Measurements from ENCODE around the gene PLEKHA7. TPM values are rescaled to one million over a fixed set of nuclear protein-coding genes. Genes with fewer than 3 reads are reported as not detected.
"Not testable (repeated sequence)": the region's sequence is repeated elsewhere in the genome, so short reads cannot be mapped to it uniquely, and the experiment has no call there.

Gene PLEKHA7
- polyA plus RNA-seq, 1 donor: 59.0 TPM

DNA sequence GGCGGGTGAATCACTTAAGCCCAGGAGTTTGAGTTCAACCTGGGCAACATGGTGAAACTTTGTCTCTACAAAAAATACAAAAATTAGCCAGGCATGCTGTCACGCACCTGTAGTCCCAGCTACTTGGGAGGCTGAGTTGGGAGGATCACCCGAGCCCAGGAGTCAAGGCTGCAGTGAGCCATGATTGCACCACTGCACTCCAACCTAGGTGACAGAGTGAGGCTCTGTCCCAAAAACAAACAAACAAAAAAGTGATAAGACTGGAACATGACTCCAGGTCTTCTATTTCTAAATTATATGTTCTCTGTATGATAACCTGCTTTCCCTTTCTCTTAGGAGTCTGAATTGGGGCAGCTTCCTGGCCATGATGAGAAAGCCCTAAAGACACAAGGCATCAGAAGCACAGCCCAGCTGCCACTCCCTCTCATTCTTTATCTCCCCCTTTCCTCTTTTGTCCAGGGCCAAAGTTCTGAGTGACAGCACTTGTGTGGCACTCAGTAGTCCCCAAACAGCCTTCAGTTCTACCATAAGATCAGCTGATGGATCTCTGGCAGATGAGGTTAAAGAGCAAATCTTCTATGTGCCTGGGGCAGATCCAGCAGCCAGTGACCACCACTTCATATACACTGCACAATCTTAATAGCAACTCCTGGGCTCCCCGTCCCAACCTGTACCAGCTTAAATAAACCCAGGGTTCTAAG lies 139.8 kb downstream of the PLEKHA7 start:
- Histone ChIP-seq H3K4me1 (ENCODE audit: control insufficient read depth, insufficient read depth, low read length) (peaks cover 3% of the 10 kb centered on the region), H3K4me3 (ENCODE audit: low read length) (no peak overlapping the region), H3K27me3 (ENCODE audit: control insufficient read depth, insufficient read depth, low read length) (no peaks in the 10 kb centered on the region), H3K36me3 (ENCODE audit: control insufficient read depth, insufficient read depth, low read length) (peaks cover 3% of the 10 kb centered on the region), H3K27ac (ENCODE audit: low read length) (no peak overlapping the region), H3K9me3 (ENCODE audit: control insufficient read depth, low read depth, low read length) (no peaks in the 10 kb centered on the region)
- WGBS (ENCODE audit: insufficient coverage, low lambda C conversion rate): no CpG with 5 or more reads among the region's 4 CpGs
- DNase-seq: no peak

DNA sequence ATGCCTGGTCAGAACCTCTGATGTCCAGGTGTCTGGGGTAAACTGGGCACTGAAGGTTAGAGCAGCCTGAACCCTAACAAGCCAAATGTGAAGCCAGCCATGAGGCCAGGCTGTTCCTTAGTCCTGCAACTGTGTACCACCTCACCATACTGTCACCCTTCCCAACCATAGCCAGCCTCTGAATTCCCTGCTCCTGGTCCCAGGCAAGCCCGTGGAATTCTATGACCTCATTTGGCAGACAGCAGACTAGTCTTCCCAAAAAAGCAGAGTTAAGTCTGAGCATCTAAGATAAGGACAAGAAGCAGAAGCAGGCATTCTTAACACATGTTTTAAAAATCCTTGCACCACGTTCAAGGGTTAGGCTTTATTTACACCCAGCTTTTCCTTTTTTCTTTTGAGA lies 140.9 kb downstream of the PLEKHA7 start:
- no CpG with 5 or more reads among the region's 2 CpGs for WGBS (ENCODE audit: insufficient coverage, low lambda C conversion rate)
- no peak for DNase-seq
- Histone ChIP-seq H3K9me3 (ENCODE audit: control insufficient read depth, low read depth, low read length) (no peaks in the 10 kb centered on the region), H3K4me3 (ENCODE audit: low read length) (no peak overlapping the region), H3K4me1 (ENCODE audit: control insufficient read depth, insufficient read depth, low read length) (peaks cover 3% of the 10 kb centered on the region), H3K27me3 (ENCODE audit: control insufficient read depth, insufficient read depth, low read length) (no peaks in the 10 kb centered on the region), H3K36me3 (ENCODE audit: control insufficient read depth, insufficient read depth, low read length) (peaks cover 14% of the 10 kb centered on the region), H3K27ac (ENCODE audit: low read length) (no peak overlapping the region)

DNA sequence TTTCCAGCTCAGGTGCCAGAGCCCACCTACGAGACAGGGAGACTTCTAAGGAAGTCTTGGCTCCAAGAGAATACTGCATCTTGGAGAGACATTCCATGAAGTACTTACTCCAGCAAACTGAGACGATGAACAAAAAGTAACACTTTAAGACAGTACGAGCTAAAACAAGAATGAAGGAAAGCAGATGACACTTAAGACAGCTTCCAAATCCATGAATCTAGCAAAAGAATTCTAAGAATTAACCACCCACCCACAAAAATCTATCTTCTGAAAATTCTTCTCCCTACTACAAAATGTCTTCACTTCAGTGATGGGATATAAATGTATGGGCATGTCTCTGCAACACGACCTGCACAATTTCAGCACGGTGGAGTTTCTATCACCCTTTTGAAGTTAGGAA lies 142.8 kb downstream of the PLEKHA7 start:
- peaks cover 22% of the 10 kb centered on the region for H3K36me3 ChIP-seq (ENCODE audit: control insufficient read depth, insufficient read depth, low read length)
- 87% methylated on average over 3 of the region's 5 CpGs for WGBS (ENCODE audit: insufficient coverage, low lambda C conversion rate)
- DNase-seq: no peak
- no peak overlapping the region for H3K27ac ChIP-seq (ENCODE audit: low read length)
- H3K4me3 ChIP-seq (ENCODE audit: low read length): no peak overlapping the region
- peaks cover 3% of the 10 kb centered on the region for H3K4me1 ChIP-seq (ENCODE audit: control insufficient read depth, insufficient read depth, low read length)
- no peaks in the 10 kb centered on the region for H3K9me3 ChIP-seq (ENCODE audit: control insufficient read depth, low read depth, low read length)
- H3K27me3 ChIP-seq (ENCODE audit: control insufficient read depth, insufficient read depth, low read length): no peaks in the 10 kb centered on the region

- peak in 1 of 2 donors; percentile 33 for DNase-seq
- no CpG with 5 or more reads among the region's 1 CpG for WGBS (ENCODE audit: insufficient coverage, low lambda C conversion rate)
- no peak overlapping the region for H3K27ac ChIP-seq (ENCODE audit: low read length)
- no peaks in the 10 kb centered on the region for H3K9me3 ChIP-seq (ENCODE audit: control insufficient read depth, low read depth, low read length)
- no peaks in the 10 kb centered on the region for H3K27me3 ChIP-seq (ENCODE audit: control insufficient read depth, insufficient read depth, low read length)
- peaks cover 5% of the 10 kb centered on the region for H3K4me1 ChIP-seq (ENCODE audit: control insufficient read depth, insufficient read depth, low read length)
- no peak overlapping the region for H3K4me3 ChIP-seq (ENCODE audit: low read length)
- H3K36me3 ChIP-seq (ENCODE audit: control insufficient read depth, insufficient read depth, low read length): peaks cover 29% of the 10 kb centered on the region
Measured at GRCh38 chr11:16867097-16867496, 147.1 kb downstream of the PLEKHA7 start.

DNA sequence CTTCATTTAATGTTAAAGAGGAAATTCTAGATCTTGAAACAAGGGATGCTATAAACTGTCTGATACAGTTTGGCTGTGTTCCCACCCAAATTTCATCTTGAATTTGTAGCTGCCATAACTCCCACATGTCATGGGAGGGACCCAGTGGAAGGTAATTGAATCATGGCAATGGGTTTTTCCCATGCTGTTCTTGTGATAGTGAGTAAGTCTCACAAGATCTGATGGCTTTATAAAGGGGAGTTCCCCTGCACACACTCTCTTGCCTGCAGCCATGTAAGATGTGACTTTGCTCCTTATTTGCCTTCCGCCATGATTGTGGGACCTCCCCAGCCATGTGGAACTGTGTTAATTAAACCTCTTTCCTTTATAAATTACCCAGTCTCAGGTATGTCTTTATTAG lies 149.8 kb downstream of the PLEKHA7 start:
- WGBS (ENCODE audit: insufficient coverage, low lambda C conversion rate): 100% methylated on average over 1 of the region's 1 CpG
- DNase-seq; H3K9me3 ChIP-seq (ENCODE audit: control insufficient read depth, low read depth, low read length); H3K27me3 ChIP-seq (ENCODE audit: control insufficient read depth, insufficient read depth, low read length); H3K4me3 ChIP-seq (ENCODE audit: low read length); H3K27ac ChIP-seq (ENCODE audit: low read length); H3K4me1 ChIP-seq (ENCODE audit: control insufficient read depth, insufficient read depth, low read length): not testable (repeated sequence)
- H3K36me3 ChIP-seq (ENCODE audit: control insufficient read depth, insufficient read depth, low read length): peaks cover 25% of the 10 kb centered on the region

- peak in 1 of 2 donors; percentile 15 for DNase-seq
- no CpG with 5 or more reads among the region's 10 CpGs for WGBS (ENCODE audit: insufficient coverage, low lambda C conversion rate)
- H3K27me3 ChIP-seq (ENCODE audit: control insufficient read depth, insufficient read depth, low read length): no peaks in the 10 kb centered on the region
- H3K9me3 ChIP-seq (ENCODE audit: control insufficient read depth, low read depth, low read length): no peaks in the 10 kb centered on the region
- H3K36me3 ChIP-seq (ENCODE audit: control insufficient read depth, insufficient read depth, low read length): peaks cover 16% of the 10 kb centered on the region
- H3K4me3 ChIP-seq (ENCODE audit: low read length): no peak overlapping the region
- no peak overlapping the region for H3K27ac ChIP-seq (ENCODE audit: low read length)
- peaks cover 5% of the 10 kb centered on the region for H3K4me1 ChIP-seq (ENCODE audit: control insufficient read depth, insufficient read depth, low read length)
Measured at GRCh38 chr11:16863389-16863788, 150.8 kb downstream of the PLEKHA7 start.

DNA sequence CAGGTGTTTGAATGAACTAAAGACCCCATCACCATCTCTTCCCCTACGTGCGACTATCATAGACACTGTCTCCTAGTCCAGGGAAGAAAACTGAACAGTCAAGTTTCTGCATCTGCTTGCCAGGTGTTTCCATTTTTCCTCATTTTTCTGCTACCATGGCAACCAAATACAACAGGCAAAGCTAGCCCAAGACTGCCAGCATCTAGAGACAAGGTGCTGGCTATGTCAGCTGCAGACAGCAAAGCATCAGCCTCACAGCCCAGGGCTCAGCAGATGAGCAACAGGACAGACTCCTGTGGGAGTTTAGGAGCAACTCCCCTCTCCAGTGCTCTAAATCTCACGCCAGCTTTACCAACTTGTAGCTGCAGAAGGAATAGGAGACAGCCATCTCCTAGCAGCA lies 151.5 kb downstream of the PLEKHA7 start:
- DNase-seq: no peak
- no CpG with 5 or more reads among the region's 3 CpGs for WGBS (ENCODE audit: insufficient coverage, low lambda C conversion rate)
- Histone ChIP-seq H3K27me3 (ENCODE audit: control insufficient read depth, insufficient read depth, low read length) (no peaks in the 10 kb centered on the region), H3K27ac (ENCODE audit: low read length) (no peak overlapping the region), H3K9me3 (ENCODE audit: control insufficient read depth, low read depth, low read length) (no peaks in the 10 kb centered on the region), H3K4me3 (ENCODE audit: low read length) (no peak overlapping the region), H3K4me1 (ENCODE audit: control insufficient read depth, insufficient read depth, low read length) (peaks cover 5% of the 10 kb centered on the region), H3K36me3 (ENCODE audit: control insufficient read depth, insufficient read depth, low read length) (peaks cover 10% of the 10 kb centered on the region)

GRCh38 chr11:16861862-16862261 lies 152.4 kb downstream of the PLEKHA7 start:
- no peak overlapping the region for H3K27ac ChIP-seq (ENCODE audit: low read length)

GRCh38 chr11:16860617-16861016 lies 153.6 kb downstream of the PLEKHA7 start:
- H3K9me3 ChIP-seq (ENCODE audit: control insufficient read depth, low read depth, low read length): no peaks in the 10 kb centered on the region
- H3K4me3 ChIP-seq (ENCODE audit: low read length): no peak overlapping the region
- WGBS (ENCODE audit: insufficient coverage, low lambda C conversion rate): no CpG with 5 or more reads among the region's 1 CpG
- no peak for DNase-seq
- H3K36me3 ChIP-seq (ENCODE audit: control insufficient read depth, insufficient read depth, low read length): peaks cover 15% of the 10 kb centered on the region
- no peaks in the 10 kb centered on the region for H3K27me3 ChIP-seq (ENCODE audit: control insufficient read depth, insufficient read depth, low read length)
- peaks cover 5% of the 10 kb centered on the region for H3K4me1 ChIP-seq (ENCODE audit: control insufficient read depth, insufficient read depth, low read length)
- H3K27ac ChIP-seq (ENCODE audit: low read length): no peak overlapping the region

More at GRCh38 chr11:16861862-16862261, 152.4 kb downstream of the PLEKHA7 start:
- Histone ChIP-seq H3K36me3 (ENCODE audit: control insufficient read depth, insufficient read depth, low read length) (peaks cover 13% of the 10 kb centered on the region), H3K9me3 (ENCODE audit: control insufficient read depth, low read depth, low read length) (no peaks in the 10 kb centered on the region), H3K27me3 (ENCODE audit: control insufficient read depth, insufficient read depth, low read length) (no peaks in the 10 kb centered on the region), H3K4me1 (ENCODE audit: control insufficient read depth, insufficient read depth, low read length) (peaks cover 5% of the 10 kb centered on the region), H3K4me3 (ENCODE audit: low read length) (no peak overlapping the region)
- WGBS (ENCODE audit: insufficient coverage, low lambda C conversion rate): no CpG with 5 or more reads among the region's 3 CpGs
- no peak for DNase-seq

DNA sequence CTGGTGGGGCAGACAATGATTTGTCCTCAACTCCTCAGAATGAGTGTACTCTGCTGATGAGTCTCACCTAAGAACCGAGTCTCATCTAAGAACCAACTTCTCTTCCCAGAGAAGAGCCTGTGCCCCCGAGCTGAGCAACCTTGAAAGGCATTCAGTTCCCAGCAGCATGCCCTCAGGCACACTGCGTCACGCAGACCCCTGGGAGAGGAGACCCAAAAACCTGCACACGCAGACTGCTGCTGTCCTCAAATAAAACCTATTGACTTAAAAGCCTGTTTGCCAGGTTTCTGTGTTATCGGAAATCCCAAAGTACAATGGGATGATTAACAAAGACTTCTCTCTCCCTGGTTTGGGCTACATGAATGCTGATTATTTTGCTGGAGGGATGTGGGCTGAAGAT lies 154.6 kb downstream of the PLEKHA7 start:
- no CpG with 5 or more reads among the region's 6 CpGs for WGBS (ENCODE audit: insufficient coverage, low lambda C conversion rate)
- no peaks in the 10 kb centered on the region for H3K9me3 ChIP-seq (ENCODE audit: control insufficient read depth, low read depth, low read length)
- H3K27ac ChIP-seq (ENCODE audit: low read length): no peak overlapping the region
- H3K36me3 ChIP-seq (ENCODE audit: control insufficient read depth, insufficient read depth, low read length): peaks cover 17% of the 10 kb centered on the region
- DNase-seq: no peak
- no peaks in the 10 kb centered on the region for H3K27me3 ChIP-seq (ENCODE audit: control insufficient read depth, insufficient read depth, low read length)
- no peak overlapping the region for H3K4me3 ChIP-seq (ENCODE audit: low read length)
- peaks cover 5% of the 10 kb centered on the region for H3K4me1 ChIP-seq (ENCODE audit: control insufficient read depth, insufficient read depth, low read length)

DNA sequence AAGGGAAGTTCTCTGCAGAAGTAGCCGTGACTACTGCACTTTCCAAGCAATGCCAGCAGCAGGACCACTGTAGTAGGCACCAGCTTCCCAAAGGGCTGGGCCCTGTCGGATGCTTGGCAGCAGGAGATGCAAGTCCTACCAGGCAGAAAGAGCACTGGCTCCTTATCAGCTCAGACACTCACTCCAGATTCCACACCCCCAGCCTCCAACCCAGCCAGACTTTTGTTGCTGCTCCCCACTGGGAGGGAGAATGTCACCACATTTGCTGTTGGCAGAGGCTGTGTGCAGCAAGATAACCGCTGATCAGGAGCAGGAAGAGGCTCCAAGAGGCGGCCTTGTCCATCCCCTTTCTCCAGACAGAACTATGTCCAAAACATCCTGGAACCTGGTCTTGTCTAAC lies 157.0 kb downstream of the PLEKHA7 start:
- Histone ChIP-seq H3K4me3 (ENCODE audit: low read length) (no peak overlapping the region), H3K4me1 (ENCODE audit: control insufficient read depth, insufficient read depth, low read length) (no peaks in the 10 kb centered on the region), H3K36me3 (ENCODE audit: control insufficient read depth, insufficient read depth, low read length) (peaks cover 34% of the 10 kb centered on the region), H3K27ac (ENCODE audit: low read length) (no peak overlapping the region), H3K9me3 (ENCODE audit: control insufficient read depth, low read depth, low read length) (no peaks in the 10 kb centered on the region), H3K27me3 (ENCODE audit: control insufficient read depth, insufficient read depth, low read length) (no peaks in the 10 kb centered on the region)
- no CpG with 5 or more reads among the region's 4 CpGs for WGBS (ENCODE audit: insufficient coverage, low lambda C conversion rate)
- DNase-seq: no peak

Data from large intestine (tissue), 3 donors.